GM18520 (cell line): ENCODE measurements around the gene CACNA1H.

ENCODE experiments used
- ATAC-seq: cut with Tn5 transposase; IDR thresholded peaks from one replicate; pipeline ENCODE4 v1.9.1; 2021; ENCODE audit not compliant: unreplicated experiment

CACNA1H gene

GRCh38 chr16:1206326-1206725, 53.4 kb downstream of the CACNA1H start:
- ATAC-seq = no peak

DNA sequence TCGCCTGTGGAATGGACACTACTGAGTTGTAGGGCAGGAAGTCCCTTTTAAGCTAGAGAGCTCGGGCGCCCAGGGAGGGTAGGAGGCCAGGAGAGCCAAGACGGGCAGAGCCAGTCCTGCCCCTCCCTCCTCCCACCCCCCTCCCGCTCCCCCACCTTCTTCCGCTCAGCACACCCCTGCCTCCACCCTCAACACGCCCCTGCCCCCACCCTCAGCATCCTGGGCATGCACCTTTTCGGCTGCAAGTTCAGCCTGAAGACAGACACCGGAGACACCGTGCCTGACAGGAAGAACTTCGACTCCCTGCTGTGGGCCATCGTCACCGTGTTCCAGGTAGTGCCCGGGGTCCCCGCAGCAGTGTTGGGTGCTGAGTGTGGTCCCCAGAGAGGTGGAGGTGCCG, 53.9 kb downstream of the CACNA1H start:
- no peak for ATAC-seq

DNA sequence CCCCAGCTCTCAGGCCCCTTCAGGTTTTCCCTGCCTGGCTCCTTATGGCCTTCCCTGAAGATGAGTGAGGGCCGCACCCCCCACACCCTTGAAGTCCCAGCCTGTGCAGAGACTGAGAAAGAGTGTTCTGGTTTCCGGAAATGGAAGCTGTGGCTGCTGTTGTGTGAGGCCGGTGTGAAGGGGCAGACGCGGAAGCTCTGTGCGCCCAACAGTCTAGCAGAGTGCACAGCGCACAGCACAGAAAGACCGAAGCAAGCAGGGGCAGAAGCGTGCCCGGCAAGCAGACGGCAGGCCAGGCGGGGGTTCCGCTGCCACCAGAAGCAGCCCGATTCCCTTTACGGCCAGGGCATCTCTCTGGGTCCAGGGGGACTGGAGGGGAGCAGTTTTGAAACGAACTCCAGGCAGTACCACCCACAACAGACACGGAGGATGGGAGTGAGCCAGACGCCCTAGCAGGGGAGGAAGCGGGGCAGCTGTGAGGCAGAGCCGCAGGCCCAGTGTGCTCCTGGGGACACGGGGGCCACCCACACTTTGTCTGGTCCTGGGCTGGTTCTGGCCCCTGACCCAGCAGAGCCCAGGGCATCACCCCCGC, 55.4 kb downstream of the CACNA1H start:
- ATAC-seq = no peak

DNA sequence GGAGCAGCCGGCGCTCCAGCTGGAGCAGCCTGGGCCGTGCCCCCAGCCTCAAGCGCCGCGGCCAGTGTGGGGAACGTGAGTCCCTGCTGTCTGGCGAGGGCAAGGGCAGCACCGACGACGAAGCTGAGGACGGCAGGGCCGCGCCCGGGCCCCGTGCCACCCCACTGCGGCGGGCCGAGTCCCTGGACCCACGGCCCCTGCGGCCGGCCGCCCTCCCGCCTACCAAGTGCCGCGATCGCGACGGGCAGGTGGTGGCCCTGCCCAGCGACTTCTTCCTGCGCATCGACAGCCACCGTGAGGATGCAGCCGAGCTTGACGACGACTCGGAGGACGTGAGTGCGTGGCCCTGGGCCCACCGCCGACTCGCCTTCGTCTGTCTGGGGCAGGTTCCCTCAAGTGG, 56.2 kb downstream of the CACNA1H start:
- ATAC-seq = no peak

GRCh38 chr16:1210461-1210860, 57.6 kb downstream of the CACNA1H start:
- no peak for ATAC-seq

- no peak for ATAC-seq
Observed at GRCh38 chr16:1211451-1212268, 58.8 kb downstream of the CACNA1H start.

- ATAC-seq = no peak
Observed at GRCh38 chr16:1212616-1213194, 59.8 kb downstream of the CACNA1H start.

DNA sequence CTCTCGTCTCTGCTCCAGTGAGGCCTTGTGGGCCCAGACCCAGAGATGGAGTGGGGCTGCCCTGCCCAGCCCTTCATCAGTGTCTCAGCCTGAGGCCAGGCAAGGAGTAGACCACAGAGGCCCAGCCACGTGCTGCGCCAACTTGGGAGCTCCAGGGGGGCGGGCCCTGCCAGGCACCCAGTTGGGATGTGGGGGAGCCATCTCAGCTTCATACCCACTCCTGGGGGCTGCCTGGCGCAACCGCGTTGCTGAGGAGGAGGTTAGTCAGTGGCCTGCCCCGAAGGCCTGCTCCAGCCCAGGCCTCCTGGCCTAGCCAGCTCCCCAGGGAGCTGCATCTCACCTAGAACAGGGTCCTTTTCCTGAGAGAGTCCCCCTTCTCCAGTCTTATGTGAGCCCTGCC, 60.3 kb downstream of the CACNA1H start:
- ATAC-seq = no peak

DNA sequence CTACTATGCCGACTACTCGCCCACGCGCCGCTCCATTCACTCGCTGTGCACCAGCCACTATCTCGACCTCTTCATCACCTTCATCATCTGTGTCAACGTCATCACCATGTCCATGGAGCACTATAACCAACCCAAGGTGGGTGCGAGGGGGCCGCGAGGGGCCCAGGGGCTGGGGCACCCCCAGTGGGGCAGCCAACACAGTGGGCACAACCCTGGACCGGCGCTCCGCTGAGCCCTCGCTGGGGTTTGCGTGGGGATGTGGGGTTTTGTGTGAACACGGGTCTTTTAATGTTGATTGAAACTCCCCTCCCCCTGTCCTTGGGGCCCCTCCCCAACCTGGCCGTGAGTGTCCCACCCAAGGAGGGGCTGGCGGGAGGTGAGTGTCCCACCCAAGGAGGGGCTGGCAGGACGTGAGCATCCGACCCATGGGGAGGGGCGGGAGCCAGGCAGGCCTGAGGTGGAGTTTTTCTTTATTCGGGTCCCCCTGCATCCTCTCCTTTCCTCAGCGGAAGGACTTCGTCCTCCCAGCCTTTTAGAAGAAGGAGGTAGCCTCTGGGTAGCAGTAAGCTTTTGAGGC, 61.0 kb downstream of the CACNA1H start:
- no peak for ATAC-seq

GRCh38 chr16:1214719-1215118, 61.8 kb downstream of the CACNA1H start:
- no peak for ATAC-seq

DNA sequence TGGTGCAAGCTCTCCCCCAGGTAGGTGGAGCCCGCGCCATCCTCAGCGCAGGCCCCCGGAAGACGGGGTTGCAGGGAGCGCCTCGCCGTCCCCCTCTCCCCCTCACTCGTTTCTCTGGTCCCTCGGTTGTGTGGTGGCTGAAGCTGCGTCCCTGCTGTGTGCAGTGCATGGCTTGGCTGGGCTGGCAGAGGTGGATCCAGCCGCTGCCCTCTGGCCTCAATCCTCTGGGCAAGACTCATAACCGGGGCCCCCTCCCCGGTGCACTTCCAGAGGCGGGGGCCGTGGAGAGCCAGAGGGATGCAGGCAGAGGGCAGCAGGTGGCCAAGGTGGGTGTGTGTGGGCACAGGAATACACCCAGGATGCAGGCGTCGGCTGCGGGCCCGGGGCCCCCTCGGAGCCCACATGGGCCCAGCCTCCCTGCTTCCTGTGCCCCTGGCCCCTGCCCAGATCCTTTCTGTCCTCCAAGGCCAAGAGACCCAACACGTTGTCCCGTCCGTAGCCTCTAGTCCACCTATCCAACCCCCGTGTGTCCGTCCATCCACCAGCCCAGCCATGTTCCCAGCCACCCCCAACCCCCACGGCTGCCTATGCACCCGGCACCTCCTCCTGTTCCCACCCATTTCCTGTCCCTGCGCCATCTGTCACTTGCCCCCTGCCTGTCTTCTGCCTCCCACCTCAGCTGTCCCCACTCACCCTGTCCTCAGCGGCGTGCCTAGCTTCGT, 62.8 kb downstream of the CACNA1H start:
- no peak for ATAC-seq

DNA sequence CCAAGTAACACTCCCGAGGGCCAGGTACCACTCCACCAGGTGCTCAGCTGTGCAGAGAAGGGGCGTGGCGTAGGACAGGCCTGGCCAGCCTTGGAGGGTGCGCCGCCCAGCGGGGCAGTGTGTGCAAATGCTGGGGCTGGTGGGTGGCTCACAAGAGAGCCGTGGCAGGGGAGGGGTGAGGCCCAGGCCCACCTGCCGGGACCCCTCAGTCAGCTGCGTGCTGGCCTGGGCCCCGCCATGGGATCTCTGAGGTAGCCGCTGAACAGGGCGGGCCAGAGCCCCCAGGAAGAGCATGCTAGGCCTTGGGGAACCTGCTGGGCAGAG, 63.4 kb downstream of the CACNA1H start:
- no peak for ATAC-seq

DNA sequence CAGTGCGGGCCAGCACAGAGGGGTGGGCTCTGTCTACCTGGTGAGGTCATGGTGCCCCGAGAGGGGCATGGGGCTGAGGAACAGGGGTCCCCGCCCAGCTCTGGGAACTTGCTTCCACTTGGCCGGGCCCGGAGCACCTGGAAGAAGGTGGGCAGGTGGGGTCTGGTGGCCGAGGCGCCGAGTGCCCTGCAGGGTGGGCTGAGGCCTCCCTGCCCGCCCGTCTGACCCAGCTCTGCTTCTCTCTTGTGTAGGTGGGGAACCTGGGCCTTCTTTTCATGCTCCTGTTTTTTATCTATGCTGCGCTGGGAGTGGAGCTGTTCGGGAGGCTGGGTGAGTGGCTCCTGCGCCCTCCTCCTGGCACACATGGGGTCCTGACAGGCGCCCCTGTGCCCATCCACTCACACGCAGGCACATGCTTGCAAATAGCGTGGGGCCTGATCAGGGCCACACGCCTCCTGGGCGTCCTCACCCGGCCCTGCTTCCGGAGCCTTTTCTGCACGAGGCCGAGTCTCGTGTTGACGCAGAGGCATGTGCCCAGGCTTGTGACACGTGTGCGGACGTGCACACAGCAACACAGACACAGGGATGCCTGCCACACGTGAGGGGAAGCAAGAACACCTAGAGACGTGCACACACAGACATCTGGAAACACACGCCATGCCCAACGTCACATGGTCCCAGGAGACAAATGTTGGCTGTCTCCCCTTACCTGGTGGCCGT, 63.9 kb downstream of the CACNA1H start:
- ATAC-seq = no peak

GRCh38 chr16:1217526-1217925, 64.6 kb downstream of the CACNA1H start:
- ATAC-seq = no peak

GRCh38 chr16:1218061-1218929, 65.4 kb downstream of the CACNA1H start:
- ATAC-seq = no peak

- ATAC-seq = no peak
Observed at GRCh38 chr16:1218930-1219611, 66.2 kb downstream of the CACNA1H start.

DNA sequence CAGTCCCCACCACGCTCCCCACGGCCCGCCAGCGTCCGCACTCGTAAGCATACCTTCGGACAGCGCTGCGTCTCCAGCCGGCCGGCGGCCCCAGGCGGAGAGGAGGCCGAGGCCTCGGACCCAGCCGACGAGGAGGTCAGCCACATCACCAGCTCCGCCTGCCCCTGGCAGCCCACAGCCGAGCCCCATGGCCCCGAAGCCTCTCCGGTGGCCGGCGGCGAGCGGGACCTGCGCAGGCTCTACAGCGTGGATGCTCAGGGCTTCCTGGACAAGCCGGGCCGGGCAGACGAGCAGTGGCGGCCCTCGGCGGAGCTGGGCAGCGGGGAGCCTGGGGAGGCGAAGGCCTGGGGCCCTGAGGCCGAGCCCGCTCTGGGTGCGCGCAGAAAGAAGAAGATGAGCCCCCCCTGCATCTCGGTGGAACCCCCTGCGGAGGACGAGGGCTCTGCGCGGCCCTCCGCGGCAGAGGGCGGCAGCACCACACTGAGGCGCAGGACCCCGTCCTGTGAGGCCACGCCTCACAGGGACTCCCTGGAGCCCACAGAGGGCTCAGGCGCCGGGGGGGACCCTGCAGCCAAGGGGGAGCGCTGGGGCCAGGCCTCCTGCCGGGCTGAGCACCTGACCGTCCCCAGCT, 67.3 kb downstream of the CACNA1H start:
- ATAC-seq = no peak

DNA sequence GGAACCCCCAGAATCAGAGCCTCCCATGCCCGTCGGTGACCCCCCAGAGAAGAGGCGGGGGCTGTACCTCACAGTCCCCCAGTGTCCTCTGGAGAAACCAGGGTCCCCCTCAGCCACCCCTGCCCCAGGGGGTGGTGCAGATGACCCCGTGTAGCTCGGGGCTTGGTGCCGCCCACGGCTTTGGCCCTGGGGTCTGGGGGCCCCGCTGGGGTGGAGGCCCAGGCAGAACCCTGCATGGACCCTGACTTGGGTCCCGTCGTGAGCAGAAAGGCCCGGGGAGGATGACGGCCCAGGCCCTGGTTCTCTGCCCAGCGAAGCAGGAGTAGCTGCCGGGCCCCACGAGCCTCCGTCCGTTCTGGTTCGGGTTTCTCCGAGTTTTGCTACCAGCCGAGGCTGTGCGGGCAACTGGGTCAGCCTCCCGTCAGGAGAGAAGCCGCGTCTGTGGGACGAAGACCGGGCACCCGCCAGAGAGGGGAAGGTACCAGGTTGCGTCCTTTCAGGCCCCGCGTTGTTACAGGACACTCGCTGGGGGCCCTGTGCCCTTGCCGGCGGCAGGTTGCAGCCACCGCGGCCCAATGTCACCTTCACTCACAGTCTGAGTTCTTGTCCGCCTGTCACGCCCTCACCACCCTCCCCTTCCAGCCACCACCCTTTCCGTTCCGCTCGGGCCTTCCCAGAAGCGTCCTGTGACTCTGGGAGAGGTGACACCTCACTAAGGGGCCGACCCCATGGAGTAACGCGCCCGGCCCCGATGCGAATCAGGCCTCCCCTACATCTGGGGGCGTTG, 68.1 kb downstream of the CACNA1H start:
- ATAC-seq = no peak
